WTC11 (cell line): ENCODE data around the gene CDC5L.

Experiments
- CREM ChIP-seq: sonication (generic); formaldehyde crosslinking; IDR thresholded peaks from 2 replicates; pipeline ENCODE4 v1.8.1; 2022; ENCODE audit warnings: mild to moderate bottlenecking, missing genetic modification reagents, moderate library complexity
- ELF4 ChIP-seq: sonication (generic); formaldehyde crosslinking; IDR thresholded peaks from 2 replicates; pipeline ENCODE4 v1.8.1; 2022; ENCODE audit warnings: low read depth, mild to moderate bottlenecking, moderate library complexity, missing genetic modification reagents
- ETV6 ChIP-seq: sonication (generic); formaldehyde crosslinking; IDR thresholded peaks from 2 replicates; pipeline ENCODE4 v1.8.1; 2022; ENCODE audit warnings: mild to moderate bottlenecking, missing genetic modification reagents
- NR3C1 ChIP-seq: sonication (generic); formaldehyde crosslinking; conservative IDR thresholded peaks from 2 replicates; pipeline ENCODE4 v1.8.1; 2023; ENCODE audit warnings: low read depth, mild to moderate bottlenecking, missing genetic modification reagents
- TCF7 ChIP-seq: sonication (generic); formaldehyde crosslinking; IDR thresholded peaks from 2 replicates; pipeline ENCODE4 v1.8.0; 2022; ENCODE audit warnings: mild to moderate bottlenecking, low read depth, missing genetic modification reagents, moderate library complexity
- TF ChIP-seq, protein P1 (sequence below): sonication (generic); formaldehyde crosslinking; conservative IDR thresholded peaks from 2 replicates; pipeline ENCODE4 v1.8.1; 2023; ENCODE audit warnings: mild to moderate bottlenecking, low read depth, missing genetic modification reagents, moderate library complexity
- TF ChIP-seq, protein P2 (sequence below): sonication (generic); formaldehyde crosslinking; IDR thresholded peaks from 2 replicates; pipeline ENCODE4 v1.8.0; 2022; ENCODE audit warnings: mild to moderate bottlenecking, missing genetic modification reagents
- TF ChIP-seq, protein P3 (sequence below): fragments of 200-600 bp; IDR thresholded peaks from 2 replicates; pipeline ENCODE4 v1.8.0; 2022; ENCODE audit warnings: antibody characterized with exemption
- TF ChIP-seq, protein P4 (sequence below): sonication (generic); formaldehyde crosslinking; IDR thresholded peaks from 2 replicates; pipeline ENCODE4 v1.8.1; 2022; ENCODE audit warnings: mild to moderate bottlenecking, moderate library complexity, missing genetic modification reagents
- TF ChIP-seq, protein P5 (sequence below): sonication (generic); formaldehyde crosslinking; IDR thresholded peaks from 2 replicates; pipeline ENCODE4 v1.8.1; 2023; ENCODE audit warnings: mild to moderate bottlenecking, moderate library complexity, missing genetic modification reagents
- TF ChIP-seq, protein P6 (sequence below): sonication (generic); formaldehyde crosslinking; IDR thresholded peaks from 2 replicates; pipeline ENCODE4 v1.8.1; 2022; ENCODE audit warnings: missing genetic modification reagents, borderline replicate concordance
- TF ChIP-seq, protein P7 (sequence below): sonication (generic); formaldehyde crosslinking; IDR thresholded peaks from 2 replicates; pipeline ENCODE4 v1.8.0; 2023; ENCODE audit warnings: missing genetic modification reagents

DNA sequence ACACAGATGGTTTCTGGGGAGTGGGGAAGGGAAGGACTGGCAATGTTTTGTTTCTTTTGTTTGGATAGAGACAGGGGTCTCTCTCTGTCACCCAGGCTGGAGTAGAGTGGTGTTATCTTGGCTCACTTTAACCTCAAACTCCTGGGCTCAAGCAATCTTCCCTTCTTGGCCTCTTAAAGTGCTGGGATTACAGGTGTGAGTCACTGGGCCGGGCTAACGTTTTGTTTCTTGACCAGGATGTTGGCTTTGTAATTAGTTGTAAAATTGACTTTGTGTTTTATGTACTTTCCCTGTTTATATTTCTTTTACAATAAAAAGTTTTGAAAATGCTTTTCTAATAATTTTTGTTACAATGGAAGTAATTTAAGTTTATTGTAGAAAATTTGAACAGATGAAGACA is 34.2 kb upstream of the CDC5L start:
- TF ChIP-seq, protein P1, sequence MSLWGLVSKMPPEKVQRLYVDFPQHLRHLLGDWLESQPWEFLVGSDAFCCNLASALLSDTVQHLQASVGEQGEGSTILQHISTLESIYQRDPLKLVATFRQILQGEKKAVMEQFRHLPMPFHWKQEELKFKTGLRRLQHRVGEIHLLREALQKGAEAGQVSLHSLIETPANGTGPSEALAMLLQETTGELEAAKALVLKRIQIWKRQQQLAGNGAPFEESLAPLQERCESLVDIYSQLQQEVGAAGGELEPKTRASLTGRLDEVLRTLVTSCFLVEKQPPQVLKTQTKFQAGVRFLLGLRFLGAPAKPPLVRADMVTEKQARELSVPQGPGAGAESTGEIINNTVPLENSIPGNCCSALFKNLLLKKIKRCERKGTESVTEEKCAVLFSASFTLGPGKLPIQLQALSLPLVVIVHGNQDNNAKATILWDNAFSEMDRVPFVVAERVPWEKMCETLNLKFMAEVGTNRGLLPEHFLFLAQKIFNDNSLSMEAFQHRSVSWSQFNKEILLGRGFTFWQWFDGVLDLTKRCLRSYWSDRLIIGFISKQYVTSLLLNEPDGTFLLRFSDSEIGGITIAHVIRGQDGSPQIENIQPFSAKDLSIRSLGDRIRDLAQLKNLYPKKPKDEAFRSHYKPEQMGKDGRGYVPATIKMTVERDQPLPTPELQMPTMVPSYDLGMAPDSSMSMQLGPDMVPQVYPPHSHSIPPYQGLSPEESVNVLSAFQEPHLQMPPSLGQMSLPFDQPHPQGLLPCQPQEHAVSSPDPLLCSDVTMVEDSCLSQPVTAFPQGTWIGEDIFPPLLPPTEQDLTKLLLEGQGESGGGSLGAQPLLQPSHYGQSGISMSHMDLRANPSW (CRISPR knock-in tag), result no peak
- TF ChIP-seq, protein P2, sequence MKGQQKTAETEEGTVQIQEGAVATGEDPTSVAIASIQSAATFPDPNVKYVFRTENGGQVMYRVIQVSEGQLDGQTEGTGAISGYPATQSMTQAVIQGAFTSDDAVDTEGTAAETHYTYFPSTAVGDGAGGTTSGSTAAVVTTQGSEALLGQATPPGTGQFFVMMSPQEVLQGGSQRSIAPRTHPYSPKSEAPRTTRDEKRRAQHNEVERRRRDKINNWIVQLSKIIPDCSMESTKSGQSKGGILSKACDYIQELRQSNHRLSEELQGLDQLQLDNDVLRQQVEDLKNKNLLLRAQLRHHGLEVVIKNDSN, result no peak
- TF ChIP-seq, protein P3, sequence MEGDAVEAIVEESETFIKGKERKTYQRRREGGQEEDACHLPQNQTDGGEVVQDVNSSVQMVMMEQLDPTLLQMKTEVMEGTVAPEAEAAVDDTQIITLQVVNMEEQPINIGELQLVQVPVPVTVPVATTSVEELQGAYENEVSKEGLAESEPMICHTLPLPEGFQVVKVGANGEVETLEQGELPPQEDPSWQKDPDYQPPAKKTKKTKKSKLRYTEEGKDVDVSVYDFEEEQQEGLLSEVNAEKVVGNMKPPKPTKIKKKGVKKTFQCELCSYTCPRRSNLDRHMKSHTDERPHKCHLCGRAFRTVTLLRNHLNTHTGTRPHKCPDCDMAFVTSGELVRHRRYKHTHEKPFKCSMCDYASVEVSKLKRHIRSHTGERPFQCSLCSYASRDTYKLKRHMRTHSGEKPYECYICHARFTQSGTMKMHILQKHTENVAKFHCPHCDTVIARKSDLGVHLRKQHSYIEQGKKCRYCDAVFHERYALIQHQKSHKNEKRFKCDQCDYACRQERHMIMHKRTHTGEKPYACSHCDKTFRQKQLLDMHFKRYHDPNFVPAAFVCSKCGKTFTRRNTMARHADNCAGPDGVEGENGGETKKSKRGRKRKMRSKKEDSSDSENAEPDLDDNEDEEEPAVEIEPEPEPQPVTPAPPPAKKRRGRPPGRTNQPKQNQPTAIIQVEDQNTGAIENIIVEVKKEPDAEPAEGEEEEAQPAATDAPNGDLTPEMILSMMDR, result no peak
- TF ChIP-seq, protein P4, sequence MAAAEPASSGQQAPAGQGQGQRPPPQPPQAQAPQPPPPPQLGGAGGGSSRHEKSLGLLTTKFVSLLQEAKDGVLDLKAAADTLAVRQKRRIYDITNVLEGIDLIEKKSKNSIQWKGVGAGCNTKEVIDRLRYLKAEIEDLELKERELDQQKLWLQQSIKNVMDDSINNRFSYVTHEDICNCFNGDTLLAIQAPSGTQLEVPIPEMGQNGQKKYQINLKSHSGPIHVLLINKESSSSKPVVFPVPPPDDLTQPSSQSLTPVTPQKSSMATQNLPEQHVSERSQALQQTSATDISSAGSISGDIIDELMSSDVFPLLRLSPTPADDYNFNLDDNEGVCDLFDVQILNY (CRISPR knock-in tag), result no peak
- no peak for TF ChIP-seq ETV6 (CRISPR knock-in tag)
- TF ChIP-seq, protein P5, sequence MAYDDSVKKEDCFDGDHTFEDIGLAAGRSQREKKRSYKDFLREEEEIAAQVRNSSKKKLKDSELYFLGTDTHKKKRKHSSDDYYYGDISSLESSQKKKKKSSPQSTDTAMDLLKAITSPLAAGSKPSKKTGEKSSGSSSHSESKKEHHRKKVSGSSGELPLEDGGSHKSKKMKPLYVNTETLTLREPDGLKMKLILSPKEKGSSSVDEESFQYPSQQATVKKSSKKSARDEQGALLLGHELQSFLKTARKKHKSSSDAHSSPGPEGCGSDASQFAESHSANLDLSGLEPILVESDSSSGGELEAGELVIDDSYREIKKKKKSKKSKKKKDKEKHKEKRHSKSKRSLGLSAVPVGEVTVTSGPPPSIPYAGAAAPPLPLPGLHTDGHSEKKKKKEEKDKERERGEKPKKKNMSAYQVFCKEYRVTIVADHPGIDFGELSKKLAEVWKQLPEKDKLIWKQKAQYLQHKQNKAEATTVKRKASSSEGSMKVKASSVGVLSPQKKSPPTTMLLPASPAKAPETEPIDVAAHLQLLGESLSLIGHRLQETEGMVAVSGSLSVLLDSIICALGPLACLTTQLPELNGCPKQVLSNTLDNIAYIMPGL (CRISPR knock-in tag), result no peak
- TF ChIP-seq NR3C1 (CRISPR knock-in tag), result no peak
- TF ChIP-seq, protein P6, sequence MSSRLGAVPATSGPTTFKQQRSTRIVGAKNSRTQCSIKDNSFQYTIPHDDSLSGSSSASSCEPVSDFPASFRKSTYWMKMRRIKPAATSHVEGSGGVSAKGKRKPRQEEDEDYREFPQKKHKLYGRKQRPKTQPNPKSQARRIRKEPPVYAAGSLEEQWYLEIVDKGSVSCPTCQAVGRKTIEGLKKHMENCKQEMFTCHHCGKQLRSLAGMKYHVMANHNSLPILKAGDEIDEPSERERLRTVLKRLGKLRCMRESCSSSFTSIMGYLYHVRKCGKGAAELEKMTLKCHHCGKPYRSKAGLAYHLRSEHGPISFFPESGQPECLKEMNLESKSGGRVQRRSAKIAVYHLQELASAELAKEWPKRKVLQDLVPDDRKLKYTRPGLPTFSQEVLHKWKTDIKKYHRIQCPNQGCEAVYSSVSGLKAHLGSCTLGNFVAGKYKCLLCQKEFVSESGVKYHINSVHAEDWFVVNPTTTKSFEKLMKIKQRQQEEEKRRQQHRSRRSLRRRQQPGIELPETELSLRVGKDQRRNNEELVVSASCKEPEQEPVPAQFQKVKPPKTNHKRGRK (CRISPR knock-in tag), result no peak
- TF ChIP-seq, protein P7, sequence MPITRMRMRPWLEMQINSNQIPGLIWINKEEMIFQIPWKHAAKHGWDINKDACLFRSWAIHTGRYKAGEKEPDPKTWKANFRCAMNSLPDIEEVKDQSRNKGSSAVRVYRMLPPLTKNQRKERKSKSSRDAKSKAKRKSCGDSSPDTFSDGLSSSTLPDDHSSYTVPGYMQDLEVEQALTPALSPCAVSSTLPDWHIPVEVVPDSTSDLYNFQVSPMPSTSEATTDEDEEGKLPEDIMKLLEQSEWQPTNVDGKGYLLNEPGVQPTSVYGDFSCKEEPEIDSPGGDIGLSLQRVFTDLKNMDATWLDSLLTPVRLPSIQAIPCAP (CRISPR knock-in tag), result no peak
- no peak for TF ChIP-seq CREM (CRISPR knock-in tag)
- TF ChIP-seq TCF7, result no peak
- no peak for TF ChIP-seq ELF4 (CRISPR knock-in tag)
